ENCODE data around the gene VHLL. TPM values are rescaled to one million over a fixed set of nuclear protein-coding genes. Genes with fewer than 3 reads are reported as not detected.

VHLL gene
- total RNA-seq, 1 experiment from 2014 or later = not detected

- Histone ChIP-seq H2BK20ac (ENCODE audit: low read depth, low read length, poor library complexity, severe bottlenecking) (no peak overlapping the region), H4K5ac (ENCODE audit: insufficient read length, low read depth, low read length) (no peak overlapping the region), H3K23me2 (ENCODE audit: insufficient read length, low read depth, low read length, poor library complexity, severe bottlenecking) (peaks cover 12% of the 10 kb centered on the region), H3K56ac (ENCODE audit: insufficient read length, low read depth, low read length) (no peak overlapping the region), H2BK5ac (ENCODE audit: insufficient read length, low read length) (no peak overlapping the region), H4K91ac (ENCODE audit: insufficient read length, low read depth, low read length) (no peak overlapping the region), H3K79me1 (ENCODE audit: insufficient read depth, low read depth, low read length, poor library complexity, severe bottlenecking) (peaks cover 5% of the 10 kb centered on the region), H4K8ac (replicated peaks; ENCODE audit: insufficient read length, low read depth, low read length) (no peak overlapping the region), H3K23ac (ENCODE audit: insufficient read length, low read depth, low read length) (no peak overlapping the region), H3K9ac (ENCODE audit: extremely low read depth, insufficient read length, low read length) (peak overlapping the region; percentile 92), H2BK15ac (ENCODE audit: low read depth, low read length) (no peak overlapping the region), H2BK12ac (ENCODE audit: insufficient read length, low read depth, low read length) (no peak overlapping the region), H3K79me2 (ENCODE audit: insufficient read depth, low read length) (peaks cover 22% of the 10 kb centered on the region), H4K20me1 (ENCODE audit: control insufficient read depth, insufficient read depth, insufficient read length) (no peaks in the 10 kb centered on the region), H3K18ac (ENCODE audit: insufficient read length, low read depth, low read length) (no peak overlapping the region), H3K9me3 (ENCODE audit: control insufficient read depth, low read depth, low read length) (no peaks in the 10 kb centered on the region), H3K4me1 (ENCODE audit: insufficient read depth, low read length) (no peaks in the 10 kb centered on the region), H3K14ac (ENCODE audit: insufficient read depth, low read length) (peak overlapping the region; percentile 50; the same call in 1 of the 2 replicates), H2BK120ac (ENCODE audit: low read depth, low read length, poor library complexity, severe bottlenecking) (no peak overlapping the region), H3T11ph (ENCODE audit: low read length) (no peak overlapping the region), H3K27me3 (ENCODE audit: insufficient read depth, low read length) (no peaks in the 10 kb centered on the region), H3K4me2 (ENCODE audit: insufficient read depth, insufficient read length, low read length) (peak overlapping the region; percentile 93), H2AK5ac (ENCODE audit: insufficient read length, low read length) (no peak overlapping the region), H3K4ac (ENCODE audit: low read depth, low read length) (no peak overlapping the region), H3K27ac (ENCODE audit: insufficient read length, low read depth, low read length) (peak overlapping the region; percentile 8), H2AFZ (ENCODE audit: low read length) (no peak overlapping the region)
- Mint-ChIP-seq H3K4me3 (peak overlapping the region; percentile 97 to 98), H3K27me3 (ENCODE audit: low read depth) (no peaks in the 10 kb centered on the region; the same call in 1 of the 2 replicates), H3K27ac (peak overlapping the region; percentile 97), H3K4me1 (peaks cover 24 to 29% of the 10 kb centered on the region in 2 experiments), H3K36me3 (ENCODE audit: insufficient read depth in 1 of 3, low read depth in 3 of 3) (peaks cover 18 to 27% (median 21%) of the 10 kb centered on the region in 3 experiments; a peak in 6 of 7 replicates), H3K9me3 (no peaks in the 10 kb centered on the region)
- no peak for TF ChIP-seq CTCF (conservative IDR thresholded peaks at IDR 0.05)
- no peak for DNase-seq
- WGBS (ENCODE audit: extremely low coverage, insufficient read length, low lambda C conversion rate) = no CpG with 5 or more reads among the region's 22 CpGs
These were observed 17.2 kb downstream of the VHLL start for GRCh38 chr1:156281693-156282478.
